Heart left ventricle (tissue), 16 donors: ENCODE measurements around the gene PANX1. TPM values are rescaled to one million over a fixed set of nuclear protein-coding genes. Genes with fewer than 3 reads are reported as not detected.
A peak's percentile ranks its signal among the peaks of the same experiment; 100 is the strongest.

ENCODE experiments used
- ATAC-seq, 4 donors: fragments of 200-7000 bp; cut with Tn5 transposase; one replicate each; pipeline ENCODE4 v1.9.1; 2020 to 2022; ENCODE audit warnings: moderate library complexity in 4 of 4, mild to moderate bottlenecking in 3 of 4, moderate number of reproducible peaks in 1 of 4
- DNase-seq, 5 donors: peaks; one replicate each; pipeline ENCODE4 v3.0.0-alpha.2; 2020
- H3K27ac ChIP-seq, 12 donors: fragments of 200-600 bp; sonication (generic) in 4 of 12; one replicate each; pipeline versions ENCODE4 v1.5.0 to v1.8.0; 2016 to 2022; ENCODE audit warnings: mild to moderate bottlenecking in 2 of 12
- H3K27me3 ChIP-seq, 9 donors: fragments of 200-600 bp; sonication (generic) in 2 of 9; one replicate each; pipeline versions ENCODE4 v1.5.1 to v1.8.0; 2016 to 2022; ENCODE audit warnings: mild to moderate bottlenecking in 3 of 9
- H3K36me3 ChIP-seq, 9 donors: fragments of 200-600 bp; sonication (generic) in 2 of 9; one replicate each; pipeline versions ENCODE4 v1.5.0 to v1.8.0; 2018 to 2022; ENCODE audit warnings: mild to moderate bottlenecking in 2 of 9
- H3K4me1 ChIP-seq, 12 donors: fragments of 200-600 bp; sonication (generic) in 4 of 12; one replicate each; pipeline versions ENCODE4 v1.5.0 to v1.8.0; 2016 to 2022; ENCODE audit warnings: mild to moderate bottlenecking in 3 of 12
- H3K4me3 ChIP-seq, 12 donors: fragments of 200-600 bp; sonication (generic) in 4 of 12; one replicate each; pipeline versions ENCODE4 v1.5.0 to v1.8.0; 2017 to 2022; ENCODE audit warnings: mild to moderate bottlenecking in 9 of 12, moderate library complexity in 4 of 12
- H3K9me3 ChIP-seq, 12 donors: fragments of 200-600 bp; sonication (generic) in 4 of 12; one replicate each; pipeline versions ENCODE4 v1.5.0 to v1.8.0; 2016 to 2022; ENCODE audit warnings: mild to moderate bottlenecking in 1 of 12
- CTCF ChIP-seq, 12 donors: fragments of 200-600 bp; sonication (generic) in 4 of 12; IDR thresholded peaks; one replicate each; pipeline versions ENCODE4 v1.5.0 to v1.8.0; 2018 to 2022; ENCODE audit warnings: antibody characterized with exemption in 12 of 12, mild to moderate bottlenecking in 5 of 12
- POLR2A ChIP-seq, 2 donors: fragments of 450-650 bp; IDR thresholded peaks; one replicate each; pipeline ENCODE4 v1.6.1; 2017; ENCODE audit warnings: antibody characterized with exemption in 2 of 2, mild to moderate bottlenecking in 2 of 2, moderate library complexity in 2 of 2
- WGBS, 4 donors: extraction: QIAGEN DNeasy Blood & Tissue Kit in 2 of 4; methylation state at CpG; one replicate each; pipeline versions ENCODE4 v1.1.5 to v1.1.7; 2013 to 2018; 5-methylcytosine and 5-hydroxymethylcytosine counted together
- intact Hi-C, 10 donors: fragments of 100-400 bp; cut with DNase I; formaldehyde crosslinking; loops; one replicate each; pipeline versions ENCODE4 v1.11.1 to v1.14.2; 2022
- polyA plus RNA-seq, 2 donors: library from polyadenylated mRNA; stranded (reverse); fragments of 200-250 nt; gene quantifications; one replicate each; pipeline ENCODE4 v1.2.3, GENCODE V29; 2013
- total RNA-seq, 9 donors: library from RNA; depleted of rRNA in 2 of 9; stranded (reverse); fragments of >200 nt in 2 of 9; fragmentation: NEBNext Ultra II Directional in 3 of 9; extraction: Animal tissue kit (Norgen Biotek cat#: 25700) in 3 of 9; gene quantifications; one replicate each; pipeline versions ENCODE4 v1.1.0 to v1.2.4, GENCODE V29; 2016 to 2023
- donor health status: ischemic (EF 13 %, LVEDD 7.1; RV severe dilation, severe dysfunction).
- donor health status: healthy with polysubstance abuse.
- donor health status: DM: no; HTN: yes; CAD: no.
- donor health status: DM: no; HTN: no; CAD: no.
- donor health status: ischemic (EF 25% LVEDD 6.9; RV normal size, moderate dysfunction).
- donor health status: ischemic (EF 25% LVEDD 5.7; RV mildly dilated, moderate dysfunction).
- donor health status: healthy.
- donor health status: DM: yes; HTN: yes; CAD: no.
- donor health status: ischemic (EF 35%, LVEDD 5.7; RV mildly dilated, moderate dysfunction).
- donor health status: nonischemic (EF 11% LVEDD 7.7; RV severe dilation, severe dysfunction).
- donor health status: DM: yes; HTN: yes; CAD: no.
- donor health status: PGD.
- donor health status: ischemic (EF 29% LVEDD 5.4; RV normal size, mild dysfunction).
- donor health status: nonischemic (EF 23%, LVEDD 6.1; RV moderate dilation, normal function).

The PANX1 gene
- total and polyA plus RNA-seq, 11 donors = 5.8 to 57.5 (median 18.4) TPM

GRCh38 chr11:94171693-94172440 lies 43.2 kb downstream of the PANX1 start:
- 67 to 79% (median 70%) methylated on average over 8 of the region's 8 CpGs for WGBS, 4 donors
- Histone ChIP-seq H3K36me3 (peaks cover 0 to 7% (median 0%) of the 10 kb centered on the region in 9 donors), H3K27me3 (no peaks in the 10 kb centered on the region), H3K4me3 (no peak overlapping the region), H3K9me3 (no peaks in the 10 kb centered on the region), H3K27ac (no peak overlapping the region), H3K4me1 (peaks cover 0 to 20% (median 3%) of the 10 kb centered on the region in 12 donors)
- TF ChIP-seq CTCF (IDR thresholded peaks at IDR 0.05) (peak; percentile 26 to 60 (median 44)), POLR2A (IDR thresholded peaks at IDR 0.05) (no peak)
- intact Hi-C loops = loop anchor here in 2 of 10 donors (10.0 kb wide), 2 partner anchors 243 to 333 kb away; no protein-coding TSS in a partner anchor
- DNase-seq (no peak), ATAC-seq (peak in 3 of 4 donors; percentile 33 to 50 (median 39))

- intact Hi-C loops = loop anchor here in 2 of 10 donors (10.0 kb wide), 2 partner anchors 239 to 329 kb away; no protein-coding TSS in a partner anchor
- no peak overlapping the region for H3K27ac ChIP-seq
- 72 to 82% (median 79%) methylated on average over 2 of the region's 2 CpGs for WGBS, 4 donors
- peaks cover 0 to 28% (median 20%) of the 10 kb centered on the region in 9 donors for H3K36me3 ChIP-seq
- ATAC-seq (peak in 1 of 4 donors; percentile 36), DNase-seq (no peak)
- TF ChIP-seq POLR2A (IDR thresholded peaks at IDR 0.05) (no peak), CTCF (IDR thresholded peaks at IDR 0.05) (no peak)
- peaks cover 0 to 20% (median 3%) of the 10 kb centered on the region in 12 donors for H3K4me1 ChIP-seq
- H3K27me3 ChIP-seq = no peaks in the 10 kb centered on the region
- no peaks in the 10 kb centered on the region for H3K9me3 ChIP-seq
- H3K4me3 ChIP-seq = no peak overlapping the region
Measured at GRCh38 chr11:94175535-94175934, 46.9 kb downstream of the PANX1 start.

- Histone ChIP-seq H3K36me3 (peaks cover 0 to 52% (median 38%) of the 10 kb centered on the region in 9 donors), H3K4me1 (peaks cover 0 to 15% (median 0%) of the 10 kb centered on the region in 12 donors), H3K9me3 (no peaks in the 10 kb centered on the region), H3K4me3 (no peak overlapping the region), H3K27ac (no peak overlapping the region), H3K27me3 (no peaks in the 10 kb centered on the region)
- intact Hi-C loops = loop anchor here in 2 of 10 donors (10.0 kb wide), 2 partner anchors 236 to 326 kb away; no protein-coding TSS in a partner anchor
- ATAC-seq = no peak
- DNase-seq = no peak
- TF ChIP-seq CTCF (IDR thresholded peaks at IDR 0.05) = no peak
- TF ChIP-seq POLR2A (IDR thresholded peaks at IDR 0.05) = no peak
- 94 to 97% (median 95%) methylated on average over 11 of the region's 11 CpGs for WGBS, 4 donors
Measured at GRCh38 chr11:94178331-94178730, 49.7 kb downstream of the PANX1 start.

- no peak for TF ChIP-seq POLR2A (IDR thresholded peaks at IDR 0.05)
- no peak for TF ChIP-seq CTCF (IDR thresholded peaks at IDR 0.05)
- ATAC-seq = no peak
- H3K27ac ChIP-seq = no peak overlapping the region
- intact Hi-C loops = loop anchor here in 7 of 10 donors (5.0 to 10.0 kb wide), 5 partner anchors 55 to 325 kb away; partner anchors contain the start of genes ANKRD49 (in 1 of the 7), MRE11 (in 1 of the 7) and PANX1 (in 1 of the 7)
- H3K27me3 ChIP-seq = no peaks in the 10 kb centered on the region
- H3K4me1 ChIP-seq = peaks cover 0 to 18% (median 6%) of the 10 kb centered on the region in 12 donors
- no peak for DNase-seq
- WGBS, 4 donors = 86 to 93% (median 90%) methylated on average over 12 of the region's 12 CpGs
- H3K36me3 ChIP-seq = peaks cover 0 to 58% (median 38%) of the 10 kb centered on the region in 9 donors
- H3K4me3 ChIP-seq = no peak overlapping the region
- H3K9me3 ChIP-seq = no peaks in the 10 kb centered on the region
Measured at GRCh38 chr11:94179696-94180095, 51.1 kb downstream of the PANX1 start.
